ENCODE results near the gene ASAP3.

The ASAP3 gene

GRCh38 chr1:23483321-23484252 lies at the start of gene ASAP3:
Gene ASAP3, minus strand, starts transcription at chr1:23484179. Its CDS starts 46 bp downstream, at chr1:23484133.
- DNase-seq (ENCODE audit: low spot score): peak; percentile 46

DNA sequence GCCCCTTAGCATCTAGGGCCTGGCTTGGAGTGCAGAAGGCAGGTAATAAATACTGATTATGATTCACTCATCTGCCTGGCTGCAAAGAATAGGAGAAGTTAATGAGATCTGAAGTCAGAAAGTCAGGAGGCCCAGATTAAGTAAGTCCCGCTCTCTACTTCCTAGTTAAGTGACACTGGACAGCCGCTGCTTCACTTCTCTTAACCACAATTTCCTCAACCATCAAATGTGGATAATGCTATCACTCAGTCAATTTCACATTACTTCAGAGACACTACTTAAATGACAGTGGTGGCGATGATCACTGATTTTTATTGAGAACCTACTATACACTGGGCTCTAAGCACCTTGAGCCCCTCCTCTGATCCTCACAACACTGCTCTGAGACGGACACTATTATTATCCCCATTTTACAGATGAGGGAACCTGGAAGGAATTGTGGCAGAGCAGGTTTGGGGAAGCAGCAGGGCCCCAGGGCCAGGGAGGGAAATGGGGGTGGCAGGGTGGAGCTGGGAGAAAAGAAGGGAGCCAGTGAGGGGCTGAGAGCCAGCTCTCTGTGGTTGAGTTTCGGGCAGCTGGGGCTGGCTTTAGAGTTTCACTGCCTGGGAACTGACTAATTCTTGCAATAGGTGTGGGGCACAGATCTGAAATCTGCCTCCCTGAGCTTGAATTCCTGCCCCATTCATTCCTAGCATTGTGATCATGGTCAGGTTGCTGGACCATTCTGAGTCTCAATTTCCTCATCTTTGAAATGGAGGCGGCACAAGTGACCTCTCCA lies 49.5 kb upstream of the ASAP3 start:
- no peak for DNase-seq (ENCODE audit: low spot score)

GRCh38 chr1:23531562-23532094 lies 47.6 kb upstream of the ASAP3 start:
- no peak for DNase-seq (ENCODE audit: low spot score)

DNA sequence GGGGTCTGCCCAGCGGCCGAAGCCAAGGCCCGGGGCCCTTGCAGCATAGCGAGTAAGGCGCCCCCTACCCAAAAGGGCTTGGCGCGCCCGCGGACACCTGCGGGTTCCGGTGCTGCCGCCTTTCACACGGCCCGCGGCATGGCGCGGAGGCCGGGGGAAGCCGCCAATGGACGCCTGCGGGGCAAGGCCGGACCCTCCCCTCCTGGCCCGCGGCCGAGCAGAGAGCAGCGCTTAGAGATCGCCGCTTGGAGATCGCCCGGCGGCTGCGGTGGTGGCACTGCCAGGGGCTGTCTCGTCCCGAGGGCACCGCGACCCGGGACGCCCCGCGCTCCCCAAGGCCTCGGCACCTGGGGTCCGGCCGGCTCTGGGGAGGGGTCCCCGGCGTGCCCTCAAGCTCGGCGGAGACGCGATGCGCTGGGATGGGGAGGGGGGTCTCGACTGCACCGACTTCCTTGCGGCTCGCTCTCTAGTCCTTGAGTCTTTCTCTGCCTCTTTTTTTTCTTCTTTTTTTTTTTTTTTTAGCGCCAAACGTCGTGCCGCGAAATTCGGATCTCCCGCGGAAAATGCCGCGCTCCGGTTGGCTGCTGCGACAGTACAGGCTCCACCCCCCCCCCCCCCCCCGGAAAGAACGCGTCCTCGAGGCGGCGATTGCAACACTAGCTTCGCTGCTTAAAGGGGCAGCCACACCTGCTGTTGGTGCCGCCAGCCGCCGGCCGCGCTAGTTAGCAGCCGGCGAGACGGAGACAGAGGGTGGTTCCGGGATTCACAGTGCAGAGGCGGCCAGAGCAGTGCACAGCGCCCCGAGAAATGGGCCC lies 47.0 kb upstream of the ASAP3 start, which contains the start of gene E2F2:
Gene E2F2, minus strand, starts transcription at position 487 of the 815 bp plus-strand sequence. Its CDS starts 440 bp downstream, at position 47.
- peak; percentile 94 for DNase-seq (ENCODE audit: low spot score)

GRCh38 chr1:23530087-23530746 lies 46.2 kb upstream of the ASAP3 start:
- peak; percentile 48 for DNase-seq (ENCODE audit: low spot score)

DNA sequence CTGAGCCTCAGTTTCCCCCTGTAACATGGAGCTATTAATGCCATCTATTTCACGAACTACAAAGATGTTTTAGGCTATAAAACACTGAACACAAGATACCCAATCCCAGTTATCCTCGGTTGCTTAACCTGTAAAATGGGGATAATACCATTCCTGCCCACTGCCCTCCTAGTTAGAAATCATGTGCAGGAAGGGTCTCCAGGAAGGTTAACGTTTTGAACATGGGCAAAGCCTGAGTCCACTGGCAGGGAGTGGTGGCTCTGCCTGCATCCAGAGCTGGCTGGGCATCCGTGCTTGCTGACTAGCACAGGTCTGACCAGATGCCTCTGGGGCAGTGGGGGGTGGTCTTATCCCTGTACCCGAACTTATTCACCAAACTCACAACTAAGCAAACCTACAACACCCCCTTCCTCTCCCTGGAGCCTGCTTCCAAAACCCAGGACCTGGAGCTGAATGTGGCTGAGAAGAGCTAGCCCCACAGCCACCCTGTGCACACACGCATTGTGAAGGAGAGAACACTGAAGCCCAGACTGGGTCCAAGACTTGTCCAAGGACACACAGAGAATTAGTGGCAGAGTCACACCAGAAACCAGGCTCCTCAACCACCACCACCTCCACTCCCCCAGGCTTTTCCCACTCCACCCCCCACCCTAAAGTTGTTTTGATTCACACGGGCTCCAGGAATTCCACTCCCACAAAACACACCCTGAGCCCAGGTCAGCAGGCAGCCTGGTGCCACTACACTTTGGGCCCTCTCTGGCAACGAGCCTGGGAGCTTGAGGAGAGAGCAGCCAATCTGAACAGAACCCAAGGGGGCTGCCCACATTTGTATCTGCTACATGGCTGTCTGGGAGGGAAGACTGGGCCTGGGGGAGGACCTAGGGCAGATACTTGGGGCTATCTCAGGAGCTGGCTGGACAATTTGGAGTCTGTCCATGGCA lies 45.4 kb upstream of the ASAP3 start:
- no peak for DNase-seq (ENCODE audit: low spot score)

DNA sequence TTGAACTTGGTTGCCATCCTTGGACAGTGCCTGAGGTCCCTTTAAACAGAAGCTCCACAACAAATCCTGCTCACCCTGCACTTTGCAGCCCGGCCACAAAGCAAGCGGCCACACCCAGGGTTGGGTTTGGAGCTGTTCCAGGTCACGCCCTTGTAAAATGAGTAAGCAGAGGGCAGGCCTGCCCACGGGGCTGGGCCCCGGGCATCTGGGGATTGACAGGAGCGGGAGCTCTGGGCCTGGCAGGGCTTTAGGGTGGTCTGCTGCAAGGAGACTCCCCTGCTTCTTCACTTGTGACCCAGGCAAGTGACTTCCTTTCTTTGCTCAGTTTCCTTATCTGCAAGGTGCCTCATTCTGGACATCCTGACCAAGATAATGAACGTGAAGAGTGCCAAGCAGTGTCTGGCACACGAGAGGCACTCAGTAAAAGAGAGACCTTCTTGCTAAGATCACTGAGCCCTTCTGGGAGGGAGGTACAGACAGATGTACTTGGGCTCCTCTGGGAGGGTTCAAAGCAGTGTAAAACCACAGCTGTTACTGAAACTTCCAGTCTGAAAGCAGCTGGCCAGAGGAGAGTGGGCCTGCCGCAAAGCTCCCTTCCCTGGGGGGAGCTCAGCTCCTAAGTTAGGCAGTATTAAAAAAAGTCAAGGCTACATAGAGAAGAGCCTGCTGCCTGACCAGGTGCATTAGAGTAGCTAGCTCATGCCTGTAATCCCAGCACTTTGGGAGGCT lies 44.4 kb upstream of the ASAP3 start:
- peak; percentile 85 for DNase-seq (ENCODE audit: low spot score)

DNA sequence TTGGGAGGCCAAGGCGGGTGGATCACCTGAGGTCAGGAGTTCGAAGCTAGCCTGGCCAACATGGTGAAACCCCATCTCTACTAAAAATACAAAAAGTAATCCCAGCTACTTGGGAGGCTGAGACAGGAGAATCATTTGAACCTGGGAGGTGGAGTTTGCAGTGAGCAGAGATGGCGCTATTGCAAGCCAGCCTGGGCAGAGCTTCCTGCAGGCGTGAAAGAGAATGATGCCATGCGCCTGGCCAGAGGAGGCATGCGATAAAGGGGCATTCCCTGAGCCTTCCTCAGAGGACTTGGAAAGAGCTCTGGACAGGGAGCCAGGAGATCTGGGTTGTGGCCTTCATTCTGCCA lies 43.9 kb upstream of the ASAP3 start:
- no peak for DNase-seq (ENCODE audit: low spot score)

DNA sequence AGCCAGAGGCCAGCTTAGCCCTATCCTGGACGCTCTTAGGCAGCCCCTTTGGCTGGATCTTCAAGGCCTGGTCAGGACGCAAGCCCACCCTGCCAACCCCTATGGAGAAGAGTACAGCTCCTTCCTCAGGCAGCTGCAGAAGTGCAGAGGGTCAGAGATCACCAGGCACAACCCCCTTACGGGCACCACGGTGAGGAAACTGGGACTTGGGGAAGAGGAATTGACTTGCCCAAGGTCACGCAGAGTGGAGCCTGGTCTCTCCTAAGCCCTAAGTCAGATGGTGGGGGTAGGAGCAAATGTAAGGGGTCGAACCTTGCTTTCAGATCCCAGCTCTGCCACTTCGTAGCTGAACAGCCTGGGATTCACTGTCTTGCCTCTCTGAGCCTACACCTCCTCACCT lies 43.4 kb upstream of the ASAP3 start:
- no peak for DNase-seq (ENCODE audit: low spot score)

DNA sequence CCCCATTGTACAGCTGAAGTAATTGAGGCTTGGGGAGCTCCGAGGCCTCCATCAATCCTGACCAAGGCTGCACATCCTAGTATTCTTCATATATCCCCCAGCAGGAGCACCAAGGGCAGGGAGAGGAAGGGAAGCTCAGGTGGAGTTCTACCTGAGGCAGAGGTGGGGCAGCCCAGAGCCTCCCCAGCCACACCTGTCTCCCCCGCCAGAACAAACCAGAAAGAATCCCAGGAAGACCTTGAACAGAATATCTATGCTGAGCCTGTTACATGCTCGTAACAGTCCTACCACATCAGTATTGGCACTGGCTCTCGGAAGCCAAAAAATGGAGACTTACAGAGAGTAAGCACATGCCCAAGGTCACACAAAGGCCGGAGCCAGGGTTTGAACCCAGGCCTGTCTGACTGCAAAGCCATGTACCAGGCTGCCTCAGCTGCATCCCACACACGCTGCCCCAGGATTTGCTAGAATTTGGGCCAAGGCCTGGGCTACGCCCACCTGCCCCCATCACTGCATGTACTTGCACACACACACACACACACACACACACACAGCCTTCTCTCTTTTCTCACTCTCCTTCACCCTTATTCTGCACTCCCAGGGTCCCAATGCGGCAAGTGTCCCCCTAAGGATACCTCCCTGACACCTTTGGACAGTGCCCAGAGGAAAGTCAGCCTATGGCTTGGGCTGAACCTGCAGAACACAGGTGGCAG lies 42.5 kb upstream of the ASAP3 start:
- DNase-seq (ENCODE audit: low spot score): no peak

- DNase-seq (ENCODE audit: low spot score): no peak
Observed at GRCh38 chr1:23525558-23526250, 41.7 kb upstream of the ASAP3 start.

GRCh38 chr1:23524716-23525401 lies 40.9 kb upstream of the ASAP3 start:
- DNase-seq (ENCODE audit: low spot score): peak; percentile 58

- DNase-seq (ENCODE audit: low spot score): no peak
Observed at GRCh38 chr1:23524163-23524562, 40.2 kb upstream of the ASAP3 start.

GRCh38 chr1:23522244-23522982 lies 38.4 kb upstream of the ASAP3 start:
- DNase-seq (ENCODE audit: low spot score): no peak

DNA sequence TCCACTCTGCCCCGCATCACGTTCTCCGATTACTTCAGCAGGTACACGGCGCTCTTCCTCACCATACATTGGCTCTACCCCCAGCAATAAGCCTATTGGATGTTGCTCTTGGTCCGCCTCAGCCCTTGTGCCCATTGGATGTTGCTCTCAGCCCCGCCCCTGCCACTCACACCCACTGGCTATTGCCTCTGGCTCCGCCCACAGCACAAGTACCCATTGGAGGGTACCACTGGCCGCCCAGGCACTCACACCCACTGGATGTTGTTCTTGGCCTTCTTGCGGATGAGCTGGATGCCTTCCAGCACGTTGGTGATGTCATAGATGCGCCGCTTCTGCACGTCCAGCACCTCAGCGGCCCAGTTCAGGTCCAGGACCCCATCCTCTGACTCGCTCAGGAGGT lies 37.6 kb upstream of the ASAP3 start:
- no peak for DNase-seq (ENCODE audit: low spot score)

DNA sequence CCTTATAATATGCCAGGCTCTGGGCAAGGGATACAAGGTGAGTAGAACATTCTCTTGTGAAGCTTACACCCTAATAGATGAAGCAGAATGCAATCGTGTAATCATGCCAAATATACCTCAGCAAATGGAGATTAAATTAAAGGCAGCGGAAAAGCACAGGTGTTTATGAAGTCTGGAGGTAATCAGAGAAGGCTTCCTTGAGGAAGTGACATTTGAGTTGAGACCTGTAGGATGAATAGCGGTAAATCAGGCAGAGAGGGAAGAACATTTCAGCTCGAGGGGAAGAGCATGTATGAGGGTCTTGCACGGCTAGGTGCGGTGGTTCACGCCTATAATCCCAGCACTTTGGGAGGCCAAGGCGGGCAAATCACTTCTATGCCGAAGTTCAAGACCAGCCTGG lies 33.6 kb upstream of the ASAP3 start:
- no peak for DNase-seq (ENCODE audit: low spot score)

DNA sequence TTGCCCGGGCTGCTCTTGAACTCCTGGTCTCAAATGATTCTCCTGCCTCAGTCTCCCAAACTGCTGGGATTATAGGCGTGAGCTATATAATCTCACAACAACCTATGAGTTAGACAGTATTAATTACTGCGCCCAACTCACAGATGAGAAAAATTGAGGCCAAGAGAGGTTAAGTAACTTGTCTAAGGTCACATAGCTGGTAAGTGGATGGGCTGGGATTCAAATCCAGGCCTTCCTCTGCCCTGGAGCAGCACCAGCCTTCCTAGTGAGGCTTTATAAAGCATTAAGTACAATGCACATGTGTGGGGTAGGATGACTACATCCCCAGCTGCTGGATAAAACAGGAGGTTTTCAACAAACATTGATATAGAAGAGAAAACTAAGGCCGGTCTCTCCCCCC lies 31.9 kb upstream of the ASAP3 start:
- no peak for DNase-seq (ENCODE audit: low spot score)

All from D341Med (cell line).